Skeletal muscle tissue (tissue), 4 donors: ENCODE data around the gene WNK2. TPM values are rescaled to one million over a fixed set of nuclear protein-coding genes. Genes with fewer than 3 reads are reported as not detected.

Experiments used
- H3K27ac ChIP-seq: one replicate; pipeline ENCODE4 v1.7.0; 2013; ENCODE audit warnings: mild to moderate bottlenecking, low read depth, low read length, inconsistent platforms
- H3K27me3 ChIP-seq, 3 donors: one replicate each; pipeline ENCODE4 v1.7.0; 2013; ENCODE audit warnings: low read length in 3 of 3; ENCODE audit not compliant: control insufficient read depth in 3 of 3, insufficient read depth in 3 of 3
- H3K36me3 ChIP-seq, 3 donors: one replicate each; pipeline ENCODE4 v1.7.0; 2013; ENCODE audit warnings: low read length in 3 of 3; ENCODE audit not compliant: control insufficient read depth in 3 of 3, insufficient read depth in 3 of 3
- H3K4me1 ChIP-seq, 3 donors: one replicate each; pipeline ENCODE4 v1.7.0; 2013; ENCODE audit warnings: low read length in 3 of 3, mild to moderate bottlenecking in 3 of 3; ENCODE audit not compliant: control insufficient read depth in 3 of 3, insufficient read depth in 3 of 3
- H3K4me3 ChIP-seq, 3 donors: one replicate each; pipeline ENCODE4 v1.7.0; 2013; ENCODE audit warnings: low read length in 3 of 3
- H3K9ac ChIP-seq, 3 donors: one replicate each; pipeline ENCODE4 v1.7.0; 2013; ENCODE audit warnings: low read length in 3 of 3, mild to moderate bottlenecking in 3 of 3, moderate library complexity in 2 of 3, low read depth in 1 of 3
- H3K9me3 ChIP-seq, 3 donors: one replicate each; pipeline ENCODE4 v1.7.0; 2013; ENCODE audit warnings: low read length in 3 of 3; ENCODE audit not compliant: control insufficient read depth in 3 of 3
- total RNA-seq: library from RNA; depleted of rRNA; stranded (reverse); fragments of >200 nt; gene quantifications from one replicate; pipeline ENCODE4 v1.2.3, GENCODE V29; 2014
- donor health status: Osteomylitis.

The WNK2 gene
- total RNA-seq, 1 donor from 2014 or later = 4.7 TPM

DNA sequence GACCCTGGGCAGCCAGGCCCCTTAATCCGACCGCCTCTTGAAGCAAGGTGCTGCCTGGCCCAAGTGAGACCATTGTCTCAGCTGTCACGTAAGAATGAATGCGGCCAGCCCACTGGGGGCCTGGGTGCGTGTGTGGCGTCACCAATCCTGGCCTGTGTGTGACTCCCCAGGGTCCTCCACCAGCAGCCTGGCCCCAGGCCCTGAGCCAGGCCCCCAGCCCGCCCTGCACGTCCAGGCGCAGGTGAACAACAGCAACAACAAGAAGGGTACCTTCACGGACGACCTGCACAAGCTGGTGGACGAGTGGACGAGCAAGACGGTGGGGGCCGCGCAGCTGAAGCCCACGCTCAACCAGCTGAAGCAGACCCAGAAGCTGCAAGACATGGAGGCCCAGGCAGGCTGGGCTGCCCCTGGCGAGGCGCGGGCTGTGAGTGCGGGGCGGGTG, 124.2 kb downstream of the WNK2 start:
- H3K27ac ChIP-seq = no peak overlapping the region
- no peak overlapping the region for H3K4me3 ChIP-seq
- H3K9me3 ChIP-seq = no peaks in the 10 kb centered on the region
- H3K4me1 ChIP-seq = peaks cover 25 to 35% (median 28%) of the 10 kb centered on the region in 3 donors
- peaks cover 0 to 3% (median 0%) of the 10 kb centered on the region in 3 donors for H3K36me3 ChIP-seq
- H3K9ac ChIP-seq = no peak overlapping the region
- H3K27me3 ChIP-seq = no peaks in the 10 kb centered on the region

DNA sequence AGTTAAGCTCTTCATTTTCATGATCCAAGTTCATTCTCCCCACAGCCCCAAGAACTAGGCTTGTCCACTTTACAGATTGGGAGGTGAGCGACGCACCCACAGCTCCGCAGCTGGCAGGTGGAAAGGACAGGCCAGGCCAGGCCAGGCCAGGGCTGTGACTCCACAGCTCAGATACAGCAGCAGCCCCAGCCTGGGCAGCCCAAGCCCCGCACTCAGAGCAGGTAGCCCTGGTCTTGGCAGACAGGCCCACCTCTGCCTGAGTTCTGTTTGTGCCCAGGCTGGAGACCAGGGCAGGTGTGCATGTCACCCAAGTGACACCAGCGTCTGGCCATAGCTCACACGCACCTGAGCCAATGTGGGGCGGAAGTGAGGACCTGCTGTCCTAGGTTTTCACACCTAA, 124.7 kb downstream of the WNK2 start:
- no peak overlapping the region for H3K27ac ChIP-seq
- no peak overlapping the region for H3K9ac ChIP-seq
- peaks cover 25 to 31% (median 28%) of the 10 kb centered on the region in 3 donors for H3K4me1 ChIP-seq
- no peak overlapping the region for H3K4me3 ChIP-seq
- H3K27me3 ChIP-seq = no peaks in the 10 kb centered on the region
- peaks cover 0 to 3% (median 0%) of the 10 kb centered on the region in 3 donors for H3K36me3 ChIP-seq
- H3K9me3 ChIP-seq = no peaks in the 10 kb centered on the region

- Histone ChIP-seq H3K9ac (no peak overlapping the region), H3K36me3 (peaks cover 0 to 5% (median 0%) of the 10 kb centered on the region in 3 donors), H3K27ac (no peak overlapping the region)
These were observed 126.0 kb downstream of the WNK2 start for GRCh38 chr9:93309889-93310425.

DNA sequence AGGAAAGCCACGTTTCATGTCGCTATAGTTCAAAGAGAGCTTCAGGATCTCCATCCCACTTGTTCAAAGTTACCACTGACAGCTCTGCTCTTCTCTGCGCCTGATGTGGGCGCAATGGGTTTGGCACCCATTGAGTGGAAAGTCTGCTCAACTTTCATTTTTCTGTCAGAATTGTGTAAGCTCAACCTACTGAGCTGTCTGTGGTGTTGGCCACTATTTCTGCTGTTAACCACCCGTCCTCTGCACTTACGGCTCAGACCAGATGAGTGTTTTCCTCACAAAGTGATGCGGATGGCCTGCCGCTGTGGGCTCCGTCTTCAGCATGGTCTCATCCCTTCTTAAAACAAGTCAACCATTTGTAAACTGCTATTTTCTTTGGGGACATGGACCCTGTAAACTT, 131.2 kb downstream of the WNK2 start:
- Histone ChIP-seq H3K9me3 (no peaks in the 10 kb centered on the region), H3K36me3 (peaks cover 3 to 6% (median 4%) of the 10 kb centered on the region in 3 donors), H3K9ac (no peak overlapping the region), H3K4me3 (no peak overlapping the region), H3K27me3 (no peaks in the 10 kb centered on the region), H3K4me1 (no peaks in the 10 kb centered on the region), H3K27ac (no peak overlapping the region)

More at GRCh38 chr9:93309889-93310425, 126.0 kb downstream of the WNK2 start:
- no peak overlapping the region for H3K4me3 ChIP-seq
- no peaks in the 10 kb centered on the region for H3K9me3 ChIP-seq
- peaks cover 18 to 20% (median 19%) of the 10 kb centered on the region in 3 donors for H3K4me1 ChIP-seq
- no peaks in the 10 kb centered on the region for H3K27me3 ChIP-seq

GRCh38 chr9:93315960-93316359, 132.0 kb downstream of the WNK2 start:
- no peak overlapping the region for H3K9ac ChIP-seq
- H3K4me1 ChIP-seq = no peaks in the 10 kb centered on the region
- no peak overlapping the region for H3K27ac ChIP-seq
- peaks cover 3 to 6% (median 4%) of the 10 kb centered on the region in 3 donors for H3K36me3 ChIP-seq
- H3K9me3 ChIP-seq = no peaks in the 10 kb centered on the region
- H3K27me3 ChIP-seq = no peaks in the 10 kb centered on the region
- no peak overlapping the region for H3K4me3 ChIP-seq

DNA sequence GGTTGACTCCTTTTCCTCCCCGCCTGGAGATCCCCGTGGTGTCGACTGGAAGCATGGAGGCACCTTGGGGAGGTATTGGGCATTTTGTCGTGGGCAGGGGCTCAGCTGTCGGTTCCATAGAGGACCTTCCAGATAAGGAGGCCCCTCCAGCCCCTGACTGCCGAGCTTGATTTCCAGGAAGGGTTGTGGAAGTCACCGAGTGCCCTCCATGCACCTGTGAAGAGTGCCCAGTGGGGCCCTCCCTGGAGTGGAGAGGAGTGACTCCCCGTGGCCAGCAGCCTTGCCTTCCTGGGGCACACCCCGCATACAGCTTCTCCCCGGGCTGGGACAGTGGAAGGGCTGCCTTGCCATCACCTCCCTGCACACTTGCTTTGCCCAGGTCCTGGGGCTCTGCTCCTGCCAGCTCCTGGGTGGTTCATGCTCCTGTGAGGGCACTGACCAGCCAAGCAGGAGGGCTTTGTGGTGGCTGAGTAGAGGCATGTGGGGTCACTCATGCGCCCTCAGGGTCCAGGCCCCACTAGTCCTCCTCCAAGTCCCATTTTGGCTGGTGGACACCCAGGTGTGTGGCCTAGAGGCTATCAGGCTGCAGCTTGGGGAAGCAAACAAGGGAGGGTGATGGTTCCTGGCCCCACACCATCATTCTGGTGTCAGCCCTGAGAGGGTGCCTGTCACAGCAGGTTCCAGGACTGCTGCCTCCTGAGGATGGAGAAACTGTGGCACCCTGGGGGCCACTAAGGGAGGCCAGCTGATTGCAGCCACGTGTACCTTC, 133.0 kb downstream of the WNK2 start:
- Histone ChIP-seq H3K27me3 (no peaks in the 10 kb centered on the region), H3K36me3 (peaks cover 3 to 6% (median 3%) of the 10 kb centered on the region in 3 donors), H3K9me3 (no peaks in the 10 kb centered on the region), H3K4me1 (no peaks in the 10 kb centered on the region), H3K27ac (no peak overlapping the region), H3K4me3 (no peak overlapping the region), H3K9ac (no peak overlapping the region)

- Histone ChIP-seq H3K36me3 (peaks cover 3 to 6% (median 3%) of the 10 kb centered on the region in 3 donors), H3K4me1 (no peaks in the 10 kb centered on the region)
These were observed 133.7 kb downstream of the WNK2 start for GRCh38 chr9:93317495-93318094.

DNA sequence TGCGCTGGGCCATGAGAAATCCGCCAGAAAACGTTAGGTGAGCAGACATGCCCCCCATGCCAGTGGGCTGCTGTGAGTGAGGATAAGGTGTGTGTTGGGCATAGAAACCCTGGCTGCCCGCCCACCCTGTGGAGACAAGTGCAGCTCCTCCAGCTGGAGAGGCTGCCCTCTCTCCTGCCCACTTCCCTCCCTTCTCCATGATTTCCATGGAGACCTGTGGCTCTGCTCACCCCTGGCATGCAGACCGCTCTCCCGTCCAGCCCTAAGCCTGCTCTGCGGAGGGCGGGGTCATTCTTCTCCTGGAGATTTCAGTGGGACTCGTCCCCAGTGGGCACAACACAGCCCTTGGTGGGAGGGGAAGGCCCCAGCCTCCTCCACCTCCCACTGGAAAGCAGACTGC, 134.5 kb downstream of the WNK2 start:
- H3K9me3 ChIP-seq = no peaks in the 10 kb centered on the region
- no peaks in the 10 kb centered on the region for H3K4me1 ChIP-seq
- no peak overlapping the region for H3K4me3 ChIP-seq
- no peak overlapping the region for H3K27ac ChIP-seq
- H3K27me3 ChIP-seq = no peaks in the 10 kb centered on the region
- no peak overlapping the region for H3K9ac ChIP-seq
- H3K36me3 ChIP-seq = peaks cover 3 to 6% (median 3%) of the 10 kb centered on the region in 3 donors

More at GRCh38 chr9:93317495-93318094, 133.7 kb downstream of the WNK2 start:
- H3K4me3 ChIP-seq = no peak overlapping the region
- H3K9ac ChIP-seq = no peak overlapping the region
- H3K9me3 ChIP-seq = no peaks in the 10 kb centered on the region
- no peaks in the 10 kb centered on the region for H3K27me3 ChIP-seq
- no peak overlapping the region for H3K27ac ChIP-seq

DNA sequence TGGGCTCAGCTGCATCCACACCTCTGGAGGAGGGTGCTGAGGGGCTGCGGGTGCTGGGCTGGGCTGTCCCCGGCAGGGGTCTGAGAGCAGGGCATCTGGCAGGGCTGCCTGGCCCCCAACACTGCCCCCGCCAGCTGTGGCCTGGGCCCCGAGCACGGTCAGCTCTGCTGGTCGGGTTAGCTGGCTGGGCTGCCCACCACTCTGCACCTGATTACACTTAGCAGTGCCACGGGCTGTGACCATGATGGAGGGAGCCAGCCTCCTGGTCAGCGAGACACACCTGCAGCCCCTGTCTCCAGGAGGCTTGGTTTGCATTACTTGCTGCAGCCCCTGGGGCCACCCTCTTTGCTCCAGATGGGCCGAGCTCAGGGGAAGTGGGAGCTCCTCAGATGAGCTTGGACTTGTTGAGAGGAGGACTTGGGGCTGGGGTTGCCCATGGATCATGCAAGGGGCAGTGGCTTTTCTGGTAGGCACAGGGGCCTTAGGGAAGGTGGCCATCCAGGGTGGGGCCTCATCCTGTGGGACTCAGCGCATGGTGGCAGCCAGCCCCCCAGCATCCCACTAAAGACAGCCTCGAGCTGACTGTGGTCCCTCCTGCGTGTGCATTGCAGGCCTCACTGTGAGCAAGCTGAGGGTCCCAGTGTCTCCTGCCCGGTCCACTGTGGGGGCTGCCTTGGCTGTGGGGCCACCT, 135.5 kb downstream of the WNK2 start:
- H3K27ac ChIP-seq = no peak overlapping the region
- H3K9me3 ChIP-seq = no peaks in the 10 kb centered on the region
- no peaks in the 10 kb centered on the region for H3K4me1 ChIP-seq
- H3K36me3 ChIP-seq = peaks cover 3 to 6% (median 3%) of the 10 kb centered on the region in 3 donors
- no peak overlapping the region for H3K9ac ChIP-seq
- peaks cover 0 to under 1% (median 0%) of the 10 kb centered on the region in 3 donors for H3K27me3 ChIP-seq
- no peak overlapping the region for H3K4me3 ChIP-seq
